ENCODE results near the gene MIR17HG.

DNA sequence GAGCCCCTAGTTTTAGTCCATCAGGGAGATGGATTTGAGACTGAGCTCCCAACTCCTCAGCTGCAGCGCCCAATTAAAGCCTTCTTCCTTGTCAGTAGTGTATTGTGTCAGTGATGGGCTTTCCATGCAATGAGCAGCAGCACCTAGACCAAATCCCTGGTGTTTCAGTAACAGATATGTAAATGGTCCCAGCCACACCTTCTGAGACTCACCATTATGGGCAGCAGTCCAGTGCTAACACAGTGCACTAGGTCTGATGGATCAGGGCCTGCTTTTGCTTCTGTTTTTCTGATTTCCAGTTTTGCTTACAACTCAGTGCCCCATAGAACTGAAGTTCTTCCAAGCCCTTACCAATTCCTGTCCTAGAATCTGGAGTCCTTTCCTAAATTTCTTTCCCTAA, 41.8 kb upstream of the MIR17HG start:
- TF ChIP-seq REST (IDR thresholded peaks at IDR 0.05; ENCODE audit: low read depth, low read length): no peak
- TF ChIP-seq TAF1 (IDR thresholded peaks at IDR 0.05; ENCODE audit: borderline replicate concordance, low read depth, low read length): no peak
- TF ChIP-seq, protein P1, sequence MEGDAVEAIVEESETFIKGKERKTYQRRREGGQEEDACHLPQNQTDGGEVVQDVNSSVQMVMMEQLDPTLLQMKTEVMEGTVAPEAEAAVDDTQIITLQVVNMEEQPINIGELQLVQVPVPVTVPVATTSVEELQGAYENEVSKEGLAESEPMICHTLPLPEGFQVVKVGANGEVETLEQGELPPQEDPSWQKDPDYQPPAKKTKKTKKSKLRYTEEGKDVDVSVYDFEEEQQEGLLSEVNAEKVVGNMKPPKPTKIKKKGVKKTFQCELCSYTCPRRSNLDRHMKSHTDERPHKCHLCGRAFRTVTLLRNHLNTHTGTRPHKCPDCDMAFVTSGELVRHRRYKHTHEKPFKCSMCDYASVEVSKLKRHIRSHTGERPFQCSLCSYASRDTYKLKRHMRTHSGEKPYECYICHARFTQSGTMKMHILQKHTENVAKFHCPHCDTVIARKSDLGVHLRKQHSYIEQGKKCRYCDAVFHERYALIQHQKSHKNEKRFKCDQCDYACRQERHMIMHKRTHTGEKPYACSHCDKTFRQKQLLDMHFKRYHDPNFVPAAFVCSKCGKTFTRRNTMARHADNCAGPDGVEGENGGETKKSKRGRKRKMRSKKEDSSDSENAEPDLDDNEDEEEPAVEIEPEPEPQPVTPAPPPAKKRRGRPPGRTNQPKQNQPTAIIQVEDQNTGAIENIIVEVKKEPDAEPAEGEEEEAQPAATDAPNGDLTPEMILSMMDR (IDR thresholded peaks at IDR 0.05): no peak
- TF ChIP-seq MXI1 (IDR thresholded peaks at IDR 0.05; ENCODE audit: low read depth, low read length): no peak
- no peak for TF ChIP-seq SIN3A (IDR thresholded peaks at IDR 0.05; ENCODE audit: borderline replicate concordance, low read depth, low read length)
- TF ChIP-seq JUND (IDR thresholded peaks at IDR 0.05): no peak
- no peak for TF ChIP-seq MAX (IDR thresholded peaks at IDR 0.05; ENCODE audit: low read depth)
- no peak for TF ChIP-seq POLR2AphosphoS5 (IDR thresholded peaks at IDR 0.05; ENCODE audit: low read depth, low read length)
- no peak for TF ChIP-seq RFX5 (IDR thresholded peaks at IDR 0.05; ENCODE audit: low read length)
- no peak for TF ChIP-seq YY1 (IDR thresholded peaks at IDR 0.05; ENCODE audit: low read depth)
- TF ChIP-seq ELF1 (IDR thresholded peaks at IDR 0.05): no peak

Data from SK-N-SH (cell line).